ENCODE results near the gene RFK. TPM values are rescaled to one million over a fixed set of nuclear protein-coding genes. Genes with fewer than 3 reads are reported as not detected.

The RFK gene
- total and polyA plus RNA-seq, 2 of the 13 experiments (the other 11 are each of a cell fraction or from before 2014, with no cell fraction given): 18.2 to 37.2 TPM

GRCh38 chr9:76359365-76359764, 34.9 kb downstream of the RFK start:
- ChIA-PET CTCF (ENCODE audit: low intra/inter-chr PET ratio, low total read pairs) (no interaction called here), POLR2A (interaction anchor here (1.1 kb wide), 1 partner anchor 14 kb away, joined by 3 read pairs; no protein-coding TSS in a partner anchor)
- 74% methylated on average over 4 of the region's 4 CpGs for WGBS (ENCODE audit: low lambda C conversion rate)
- Histone ChIP-seq H2AFZ (ENCODE audit: low read length) (no peak overlapping the region), H3K9ac (ENCODE audit: insufficient read depth, low read depth, low read length) (no peak overlapping the region), H3K4me3 (replicated peaks in 1 of 3; ENCODE audit: insufficient read depth in 1 of 3, low read depth in 2 of 3, low read length in 3 of 3) (no peak overlapping the region), H3K4me1 (ENCODE audit: insufficient read depth, low read length) (peaks cover 23% of the 10 kb centered on the region), H3K79me2 (ENCODE audit: insufficient read depth, low read length) (no peaks in the 10 kb centered on the region), H3K9me3 (ENCODE audit: low read length) (no peaks in the 10 kb centered on the region), H3K27ac (ENCODE audit: extremely low read length, insufficient read depth, low read length) (no peak overlapping the region), H3K36me3 (replicated peaks in 1 of 2; ENCODE audit: control insufficient read depth in 1 of 2, insufficient read depth in 2 of 2, low read length in 2 of 2) (no peaks in the 10 kb centered on the region), H3K4me2 (ENCODE audit: low read depth, low read length) (no peak overlapping the region), H3K27me3 (ENCODE audit: control insufficient read depth in 1 of 2, insufficient read depth in 2 of 2, low read length in 2 of 2) (no peaks in the 10 kb centered on the region; a peak in 1 of 5 replicates), H4K20me1 (ENCODE audit: insufficient read depth, low read length) (no peaks in the 10 kb centered on the region)
- DNase-seq (ENCODE audit: low spot score): no peak
- intact Hi-C loops (cut with micrococcal nuclease; ENCODE audit: unreplicated experiment) (no loop called here), in situ Hi-C loops (cut with HindIII; ENCODE audit: extremely low pct_ligation_motif_present, low pct_unique_long_range_greater_than_20kb) (no loop called here)
- BruUV-seq (replicated peaks): no TSS peak
- no peak for ATAC-seq
- no peak for TF ChIP-seq KAT7 (CRISPR knock-in tag; IDR thresholded peaks at IDR 0.05; ENCODE audit: borderline replicate concordance)
- no peak for TF ChIP-seq RFX3 (CRISPR knock-in tag; IDR thresholded peaks at IDR 0.05)
- TF ChIP-seq TFDP1 (CRISPR knock-in tag; IDR thresholded peaks at IDR 0.05; ENCODE audit: borderline replicate concordance): no peak
- no peak for TF ChIP-seq MTA1 (CRISPR knock-in tag; IDR thresholded peaks at IDR 0.05; ENCODE audit: borderline replicate concordance)
- TF ChIP-seq ZNF3 (CRISPR knock-in tag; IDR thresholded peaks at IDR 0.05): no peak
- TF ChIP-seq ZNF605 (CRISPR knock-in tag; IDR thresholded peaks at IDR 0.05): no peak
- TF ChIP-seq MATR3 (CRISPR knock-in tag; IDR thresholded peaks at IDR 0.05): no peak
- FAIRE-seq: no peak

- H3K79me2 ChIP-seq (ENCODE audit: insufficient read depth, low read length): no peaks in the 10 kb centered on the region
- ATAC-seq (no peak), FAIRE-seq (no peak), DNase-seq (ENCODE audit: low spot score) (no peak)
- no peak overlapping the region for H2AFZ ChIP-seq (ENCODE audit: low read length)
- TF ChIP-seq NAIF1 (CRISPR knock-in tag; IDR thresholded peaks at IDR 0.05; ENCODE audit: borderline replicate concordance) (no peak), CREB1 (IDR thresholded peaks at IDR 0.05) (peak; percentile 47; the same call in 1 of the 2 replicates), CREB1 (CRISPR knock-in tag; IDR thresholded peaks at IDR 0.05) (no peak), NCOA5 (CRISPR knock-in tag; IDR thresholded peaks at IDR 0.05) (no peak), POLR2A (IDR thresholded peaks at IDR 0.05; ENCODE audit: insufficient read depth in 1 of 2, low read depth in 2 of 2, low read length in 2 of 2) (no peak), TEAD3 (CRISPR knock-in tag; optimal IDR thresholded peaks at IDR 0.05; ENCODE audit: borderline replicate concordance) (no peak), ZNF550 (CRISPR knock-in tag; IDR thresholded peaks at IDR 0.05; ENCODE audit: borderline replicate concordance) (no peak), SIX4 (CRISPR knock-in tag; IDR thresholded peaks at IDR 0.05) (no peak), ATF7 (IDR thresholded peaks at IDR 0.05) (peak; percentile 57; the same call in 1 of the 2 replicates), ATF7 (CRISPR knock-in tag; IDR thresholded peaks at IDR 0.05) (no peak), HOXD1 (CRISPR knock-in tag; IDR thresholded peaks at IDR 0.05) (no peak)
- no TSS peak for BruUV-seq (replicated peaks)
- ChIA-PET POLR2A (interaction anchor here (1.1 kb wide), 1 partner anchor 15 kb away, joined by 3 read pairs; no protein-coding TSS in a partner anchor), CTCF (ENCODE audit: low intra/inter-chr PET ratio, low total read pairs) (no interaction called here)
- in situ Hi-C loops (cut with HindIII; ENCODE audit: extremely low pct_ligation_motif_present, low pct_unique_long_range_greater_than_20kb) (no loop called here), intact Hi-C loops (cut with micrococcal nuclease; ENCODE audit: unreplicated experiment) (no loop called here)
- no peak overlapping the region for H3K4me2 ChIP-seq (ENCODE audit: low read depth, low read length)
- no peaks in the 10 kb centered on the region; a peak in 1 of 5 replicates for H3K27me3 ChIP-seq (ENCODE audit: control insufficient read depth in 1 of 2, insufficient read depth in 2 of 2, low read length in 2 of 2)
- peaks cover 23% of the 10 kb centered on the region for H3K4me1 ChIP-seq (ENCODE audit: insufficient read depth, low read length)
- no peaks in the 10 kb centered on the region for H3K36me3 ChIP-seq (replicated peaks in 1 of 2; ENCODE audit: control insufficient read depth in 1 of 2, insufficient read depth in 2 of 2, low read length in 2 of 2)
- no peak overlapping the region for H3K9ac ChIP-seq (ENCODE audit: insufficient read depth, low read depth, low read length)
- H4K20me1 ChIP-seq (ENCODE audit: insufficient read depth, low read length): no peaks in the 10 kb centered on the region
- H3K9me3 ChIP-seq (ENCODE audit: low read length): no peaks in the 10 kb centered on the region
- no peak overlapping the region for H3K27ac ChIP-seq (ENCODE audit: extremely low read length, insufficient read depth, low read length)
- 81% methylated on average over 10 of the region's 10 CpGs for WGBS (ENCODE audit: low lambda C conversion rate)
- no peak overlapping the region for H3K4me3 ChIP-seq (replicated peaks in 1 of 3; ENCODE audit: insufficient read depth in 1 of 3, low read depth in 2 of 3, low read length in 3 of 3)
Measured at GRCh38 chr9:76358628-76359280, 35.5 kb downstream of the RFK start.

All from HepG2 (cell line).